DND-41 (cell line): Measurements from ENCODE around the gene PTPRJ.

Experiments
- EZH2 ChIP-seq: IDR thresholded peaks from 3 replicates; pipeline ENCODE4 v1.6.1; 2012; ENCODE audit warnings: borderline replicate concordance, low read depth, mild to moderate bottlenecking, moderate library complexity, low read length, inconsistent platforms; ENCODE audit not compliant: severe bottlenecking
- TF ChIP-seq, protein P1 (sequence below): IDR thresholded peaks from 2 replicates; pipeline ENCODE4 v1.5.1; 2012; ENCODE audit warnings: borderline replicate concordance, low read length, moderate library complexity, mild to moderate bottlenecking; ENCODE audit not compliant: poor library complexity, severe bottlenecking; ENCODE audit errors: extremely low read depth

GRCh38 chr11:48101958-48102357 is 121.6 kb downstream of the PTPRJ start:
- TF ChIP-seq, protein P1, sequence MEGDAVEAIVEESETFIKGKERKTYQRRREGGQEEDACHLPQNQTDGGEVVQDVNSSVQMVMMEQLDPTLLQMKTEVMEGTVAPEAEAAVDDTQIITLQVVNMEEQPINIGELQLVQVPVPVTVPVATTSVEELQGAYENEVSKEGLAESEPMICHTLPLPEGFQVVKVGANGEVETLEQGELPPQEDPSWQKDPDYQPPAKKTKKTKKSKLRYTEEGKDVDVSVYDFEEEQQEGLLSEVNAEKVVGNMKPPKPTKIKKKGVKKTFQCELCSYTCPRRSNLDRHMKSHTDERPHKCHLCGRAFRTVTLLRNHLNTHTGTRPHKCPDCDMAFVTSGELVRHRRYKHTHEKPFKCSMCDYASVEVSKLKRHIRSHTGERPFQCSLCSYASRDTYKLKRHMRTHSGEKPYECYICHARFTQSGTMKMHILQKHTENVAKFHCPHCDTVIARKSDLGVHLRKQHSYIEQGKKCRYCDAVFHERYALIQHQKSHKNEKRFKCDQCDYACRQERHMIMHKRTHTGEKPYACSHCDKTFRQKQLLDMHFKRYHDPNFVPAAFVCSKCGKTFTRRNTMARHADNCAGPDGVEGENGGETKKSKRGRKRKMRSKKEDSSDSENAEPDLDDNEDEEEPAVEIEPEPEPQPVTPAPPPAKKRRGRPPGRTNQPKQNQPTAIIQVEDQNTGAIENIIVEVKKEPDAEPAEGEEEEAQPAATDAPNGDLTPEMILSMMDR: no peak
- TF ChIP-seq EZH2: no peak
